Forelimb muscle (tissue), 1 donor: ENCODE data around the gene FPR1. TPM values are rescaled to one million over a fixed set of nuclear protein-coding genes. Genes with fewer than 3 reads are reported as not detected.
"Not testable (repeated sequence)": the region's sequence is repeated elsewhere in the genome, so short reads cannot be mapped to it uniquely, and the experiment has no call there.

Source experiments
- DNase-seq: peaks from one replicate; pipeline ENCODE4 v3.0.0-alpha.2; 2013; ENCODE audit warnings: low read depth
- polyA plus RNA-seq: library from polyadenylated mRNA; unstranded; fragments of 120-200 nt; gene quantifications from one replicate; pipeline ENCODE4 v1.2.1, GENCODE V29; 2013; ENCODE audit not compliant: insufficient read length

FPR1 gene
- polyA plus RNA-seq, 1 donor, result 1.1 TPM

DNA sequence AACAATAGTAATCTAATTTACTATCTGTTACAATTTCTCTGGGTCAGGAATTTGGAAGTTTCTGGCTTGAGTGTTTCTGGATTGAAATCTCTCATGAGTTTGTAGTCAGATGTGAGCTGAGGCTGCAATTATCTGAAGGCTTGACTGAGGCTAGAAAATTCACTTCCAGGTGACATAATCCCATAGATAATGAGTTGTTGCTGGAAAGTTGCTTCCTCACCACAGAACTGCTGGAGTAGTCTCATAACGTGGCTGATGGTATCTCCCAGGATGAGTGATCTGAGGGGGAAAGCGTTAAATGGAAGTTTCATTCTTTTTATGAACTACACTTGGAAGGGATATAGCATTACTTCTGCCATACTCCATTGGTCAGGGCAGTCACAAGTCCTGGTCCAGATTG is 28.0 kb upstream of the FPR1 start:
- no peak for DNase-seq

DNA sequence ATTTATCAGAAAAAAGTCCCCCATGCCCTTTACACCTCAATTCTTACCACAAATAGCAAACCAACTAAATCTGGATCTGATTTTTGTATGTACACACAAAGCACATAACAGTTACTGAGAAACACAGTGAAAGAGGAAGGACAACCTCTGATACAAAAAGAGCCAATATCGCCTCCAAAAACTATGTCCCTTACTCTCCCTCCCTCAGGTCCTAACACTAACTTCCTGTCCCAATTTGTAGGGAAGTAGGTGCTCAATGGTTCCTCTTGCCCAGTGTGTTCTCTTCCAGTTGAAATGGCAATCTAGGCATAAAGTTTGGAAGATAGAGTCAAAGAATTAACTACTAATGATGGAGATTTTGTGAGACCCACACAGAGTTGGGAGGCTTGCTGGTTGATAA is 27.5 kb upstream of the FPR1 start:
- no peak for DNase-seq

DNA sequence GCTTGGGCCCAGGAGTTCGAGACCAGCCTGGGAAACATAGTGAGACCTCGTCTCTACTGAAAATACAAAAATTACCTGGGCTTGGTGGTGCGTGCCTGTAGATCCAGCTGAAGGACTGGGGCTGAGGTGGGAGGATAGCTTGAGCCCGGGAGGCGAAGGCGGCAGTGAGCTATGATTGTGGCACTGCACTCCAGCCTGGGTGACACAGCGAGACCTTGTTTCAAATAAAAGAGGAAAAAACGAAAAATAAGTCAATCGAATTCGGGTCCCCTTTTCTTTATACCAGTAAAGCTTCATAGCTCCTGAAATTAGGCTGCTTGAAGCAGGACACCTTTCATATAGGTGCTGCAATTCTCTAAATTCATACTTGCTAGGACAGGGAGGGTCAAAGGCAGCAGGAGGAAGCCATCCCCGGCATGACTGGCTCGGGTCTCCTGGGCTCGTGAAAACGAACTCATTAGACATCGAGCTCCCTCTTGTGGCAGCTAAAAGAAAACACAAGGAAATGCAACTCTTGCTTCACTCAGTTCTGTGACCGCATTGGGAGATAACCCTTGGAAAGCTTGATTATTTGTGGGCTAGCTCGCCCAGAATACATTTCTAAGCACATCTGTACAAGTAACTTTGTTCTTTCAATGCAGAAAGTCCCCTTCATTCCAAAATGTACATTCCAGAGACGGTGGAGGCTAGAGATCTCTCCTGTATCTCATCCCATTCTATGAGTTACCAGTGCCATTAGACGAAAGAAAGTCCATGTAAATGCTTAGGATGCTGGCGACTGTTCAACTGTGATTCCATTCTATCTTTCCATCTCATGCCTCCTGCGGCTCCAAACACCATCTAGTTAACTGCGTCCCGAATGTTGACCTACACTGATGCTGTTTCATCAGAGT is 26.1 kb upstream of the FPR1 start:
- peak; percentile 70 for DNase-seq

DNA sequence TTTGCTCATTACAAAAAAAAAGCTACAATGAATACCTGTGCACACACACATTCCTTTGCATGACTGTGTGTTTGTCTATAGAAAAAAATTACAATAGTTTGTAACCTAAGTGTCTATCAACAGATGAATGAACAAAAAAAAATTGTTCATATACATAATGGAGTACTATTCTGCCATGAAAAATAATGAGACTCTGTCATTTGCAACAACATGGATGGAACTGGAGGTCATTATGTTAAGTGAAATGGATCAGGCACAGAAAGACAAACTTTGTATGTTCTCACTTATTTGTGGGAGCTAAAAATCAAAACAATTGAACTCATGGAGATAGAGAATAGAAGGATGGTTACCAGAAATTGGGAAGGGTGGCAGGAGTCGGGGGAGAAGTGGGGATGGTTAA is 24.9 kb upstream of the FPR1 start:
- not testable (repeated sequence) for DNase-seq

DNA sequence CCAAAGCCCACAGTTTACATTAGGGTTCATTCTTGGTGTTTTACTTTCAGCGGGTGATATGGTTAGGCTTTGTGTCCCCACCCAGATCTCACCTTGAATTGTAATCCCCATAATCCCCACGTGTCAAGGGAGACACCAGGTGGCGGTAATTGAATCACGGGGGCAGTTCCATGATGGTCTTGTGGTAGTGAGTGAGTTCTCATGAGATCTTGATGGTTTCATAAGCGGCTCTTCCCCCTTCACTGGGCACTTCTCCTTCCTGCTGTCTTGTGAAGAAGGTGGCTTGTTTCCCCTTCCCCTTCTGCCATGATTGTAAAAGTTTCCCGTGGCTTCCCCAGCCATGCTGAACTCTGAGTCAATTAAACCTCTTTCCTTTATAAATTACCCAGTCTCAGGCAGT is 21.3 kb upstream of the FPR1 start:
- no peak for DNase-seq

DNA sequence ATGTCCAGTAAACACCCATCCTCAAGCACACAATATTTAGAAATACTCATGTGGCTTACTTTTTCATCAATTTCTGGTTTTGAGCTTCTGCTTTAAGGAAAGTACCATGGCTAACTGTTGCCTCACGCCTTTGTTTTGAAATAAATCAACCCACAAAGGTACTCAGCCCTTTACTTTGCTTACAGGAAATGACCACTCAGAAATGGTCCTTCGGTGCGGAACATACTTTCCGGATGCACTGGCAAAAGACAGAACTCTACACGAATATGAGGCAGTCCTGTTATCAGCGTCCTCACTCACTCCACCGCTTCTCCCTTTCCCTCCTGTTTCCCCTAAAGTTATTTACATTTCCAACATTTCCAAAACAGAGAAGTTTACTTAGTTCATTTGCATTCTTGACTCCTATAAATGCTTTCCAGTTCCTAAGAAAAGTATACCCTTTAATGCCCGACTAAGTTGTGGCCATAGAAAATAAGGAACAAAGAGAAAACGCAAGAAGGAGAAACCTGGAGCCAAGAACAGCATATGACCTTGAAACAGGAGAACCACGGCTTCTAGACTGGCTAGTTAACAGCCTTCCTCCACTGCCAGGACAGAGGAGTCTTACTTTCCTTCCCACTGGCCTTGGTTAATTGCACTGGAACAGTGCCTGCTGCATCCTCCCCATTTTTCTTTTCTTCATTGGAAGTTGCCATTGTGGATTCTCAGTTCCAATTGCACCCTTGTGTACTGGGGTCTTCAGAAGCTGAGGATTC is 19.9 kb upstream of the FPR1 start:
- DNase-seq, result no peak

DNA sequence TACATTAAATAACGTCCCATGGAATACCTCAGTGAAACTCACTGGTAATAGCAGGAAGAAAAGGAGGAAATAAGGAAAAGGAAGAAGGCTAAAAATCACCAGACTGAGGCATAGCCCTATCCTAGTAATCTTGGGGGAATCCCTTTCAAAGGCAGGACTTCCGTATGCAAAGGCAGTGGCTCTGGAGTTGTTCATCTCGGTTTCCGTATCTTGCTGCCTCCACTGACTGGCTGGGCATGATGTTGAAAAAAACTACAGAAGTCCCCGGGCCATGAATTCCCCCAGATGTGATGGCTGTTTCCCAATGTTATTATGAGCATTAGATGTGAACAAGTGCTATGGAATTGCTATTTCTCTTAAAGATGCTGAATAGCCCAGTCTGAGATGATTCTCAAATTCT is 14.8 kb upstream of the FPR1 start:
- no peak for DNase-seq

DNA sequence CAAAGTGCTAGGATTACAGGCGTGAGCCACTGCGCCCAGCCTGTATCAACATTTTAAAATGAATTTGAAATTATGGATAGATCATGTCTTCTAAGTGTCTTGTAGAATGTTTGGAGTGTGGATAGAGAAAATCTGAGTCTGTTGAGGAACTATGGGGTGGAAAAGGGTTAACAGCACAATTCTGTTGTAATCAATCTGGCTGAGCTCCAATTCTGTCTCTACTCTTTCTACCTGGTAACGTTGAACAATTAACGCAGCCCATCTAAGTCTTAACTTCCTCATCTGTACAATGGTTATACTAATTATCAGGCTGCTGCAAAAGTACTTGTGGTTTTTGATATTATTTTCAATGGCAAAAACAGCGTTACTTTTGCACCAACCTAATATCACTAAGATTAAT is 13.4 kb upstream of the FPR1 start:
- DNase-seq, result no peak

DNA sequence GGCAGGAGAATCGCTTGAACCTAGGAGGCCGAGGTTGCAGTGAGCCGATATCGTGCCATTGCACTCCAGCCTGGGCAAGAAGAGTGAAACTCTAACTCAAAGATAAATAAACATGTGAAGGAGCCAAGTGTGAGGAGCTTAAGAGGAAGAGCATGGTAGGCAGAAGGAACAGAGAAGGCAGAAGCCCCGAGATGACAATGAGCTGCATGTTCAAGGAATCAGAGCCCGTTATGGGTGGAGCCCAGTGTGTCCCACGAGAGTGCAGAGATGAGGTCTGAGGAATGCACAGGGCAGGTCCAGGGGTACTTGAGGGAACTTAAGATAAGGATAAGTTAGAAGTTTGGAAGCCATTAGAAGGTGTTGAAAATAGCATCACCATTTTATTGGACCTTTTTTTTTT is 10.0 kb upstream of the FPR1 start:
- no peak for DNase-seq

DNA sequence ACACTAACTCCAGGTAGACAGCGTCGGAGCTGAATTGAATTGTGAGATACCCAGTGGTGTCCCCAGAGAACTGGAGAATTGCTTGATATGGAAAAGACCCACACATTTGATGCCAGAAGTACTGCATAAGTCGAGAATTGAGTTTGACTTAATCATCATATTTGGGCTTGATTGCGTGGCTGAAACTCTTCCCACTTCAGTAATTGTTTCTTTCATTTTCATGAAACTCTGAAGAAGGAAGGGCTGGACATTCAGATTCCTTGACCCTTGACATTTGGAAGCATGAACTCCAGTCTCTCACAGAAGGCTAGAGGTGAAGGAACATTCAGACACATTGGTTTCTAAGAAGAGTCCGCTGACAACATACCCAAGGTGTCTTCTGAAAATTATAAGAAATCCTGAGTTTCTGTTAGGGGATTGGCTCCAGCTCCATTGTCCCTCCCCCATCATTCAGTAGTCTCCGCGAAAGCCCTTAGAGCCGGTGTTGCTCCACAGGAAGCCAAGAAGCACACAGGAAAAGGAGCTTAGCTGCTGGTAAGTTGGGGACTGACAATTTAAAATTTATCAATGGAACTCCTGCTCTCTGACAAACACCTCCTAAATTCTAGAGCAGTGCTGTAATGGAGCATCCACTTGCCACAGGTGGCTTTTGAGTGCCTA is 9.1 kb upstream of the FPR1 start, which contains the start of gene FPR2:
Gene FPR2 (plus strand): TSS at position 484 of the 660 bp plus-strand sequence. CDS start 7,479 bp downstream, outside the sequence.
- no peak for DNase-seq

DNA sequence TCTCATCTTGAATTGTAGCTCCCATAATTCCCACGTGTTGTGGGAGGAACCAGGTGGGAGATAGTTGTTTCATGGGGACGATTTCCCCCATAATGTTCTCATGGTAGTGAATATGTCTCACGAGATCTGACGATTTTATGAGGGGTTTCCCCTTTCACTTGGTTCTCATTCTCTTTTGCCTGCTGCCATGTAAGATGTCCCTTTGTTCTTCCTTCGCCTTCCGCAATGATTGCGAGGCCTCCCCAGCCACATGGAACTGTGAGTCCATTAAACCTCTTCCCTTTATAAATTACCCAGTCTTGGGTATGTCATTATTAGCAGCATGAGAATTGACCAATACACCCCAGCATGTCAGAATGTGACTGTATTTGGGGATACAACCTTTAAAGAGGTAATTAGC is 3.9 kb upstream of the FPR1 start:
- DNase-seq, result no peak

DNA sequence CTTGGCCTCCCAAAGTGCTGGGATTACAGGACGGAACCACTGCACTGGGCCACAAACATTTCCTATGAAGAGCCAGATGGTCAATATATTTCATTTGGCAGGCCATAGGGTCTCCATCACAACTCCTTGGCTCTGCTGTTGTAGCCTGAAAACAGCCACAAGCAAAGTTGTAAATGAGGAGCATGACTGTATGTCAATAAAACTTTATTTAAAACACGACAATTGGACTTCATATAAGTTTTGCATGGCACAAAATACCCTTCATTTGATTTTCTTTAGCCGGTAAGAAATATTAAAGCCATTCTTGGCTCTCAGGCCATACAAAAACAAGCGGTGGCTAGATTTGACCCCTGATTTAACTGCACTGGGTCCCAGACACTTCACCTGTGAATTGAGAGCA is 3.1 kb upstream of the FPR1 start:
- DNase-seq, result no peak

DNA sequence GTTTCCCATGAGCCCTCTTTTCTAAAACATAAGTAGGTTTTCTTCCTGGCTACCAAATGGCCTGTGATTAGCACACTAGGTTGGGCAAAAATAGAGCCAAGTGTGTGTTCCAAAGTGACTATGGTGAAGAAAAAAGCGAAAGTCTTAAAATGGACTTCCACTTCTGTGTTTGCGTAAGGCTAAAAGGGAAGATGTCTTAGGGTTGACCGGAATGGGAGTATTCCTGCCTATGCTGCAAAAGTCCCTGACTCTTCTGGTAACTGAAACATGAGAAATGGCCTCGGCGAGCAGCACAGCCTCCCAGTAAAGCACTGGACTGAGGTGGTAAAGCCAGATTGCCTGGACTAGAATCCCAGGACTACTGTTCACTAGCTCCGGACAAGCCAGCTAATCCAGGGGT is 2.4 kb upstream of the FPR1 start:
- DNase-seq, result no peak

DNA sequence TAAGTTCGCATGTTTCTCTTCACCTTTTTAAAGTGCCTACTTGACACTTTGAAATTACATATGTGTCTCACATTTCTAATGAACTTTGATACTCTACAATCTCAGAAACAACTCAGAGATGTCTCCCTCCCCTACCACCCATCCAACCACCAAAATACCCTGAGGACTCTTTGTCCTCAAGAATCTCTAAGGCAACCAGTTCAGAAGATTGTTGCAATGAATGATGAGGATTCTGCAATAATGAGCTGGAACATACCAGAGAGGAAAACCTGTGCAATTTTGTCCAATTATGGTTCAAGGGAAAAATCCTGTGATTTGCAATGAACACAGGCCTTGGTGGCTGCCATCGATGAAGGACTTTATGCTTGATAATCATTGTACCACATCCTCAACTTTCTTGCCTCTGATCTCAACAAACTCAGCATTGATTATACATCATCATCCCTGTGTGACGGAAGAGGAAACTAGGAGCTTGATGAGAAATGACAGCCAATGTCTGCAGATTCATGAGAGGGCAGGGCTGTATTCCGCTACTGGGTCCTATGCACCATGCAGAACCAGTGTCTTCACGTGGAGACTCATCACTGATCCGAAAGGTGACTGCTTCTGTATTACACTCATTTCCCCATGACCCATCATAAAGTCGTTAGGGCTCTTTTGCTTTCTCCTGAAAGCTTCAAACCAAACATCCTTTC is 1.1 kb downstream of the FPR1 start:
- DNase-seq, result no peak

DNA sequence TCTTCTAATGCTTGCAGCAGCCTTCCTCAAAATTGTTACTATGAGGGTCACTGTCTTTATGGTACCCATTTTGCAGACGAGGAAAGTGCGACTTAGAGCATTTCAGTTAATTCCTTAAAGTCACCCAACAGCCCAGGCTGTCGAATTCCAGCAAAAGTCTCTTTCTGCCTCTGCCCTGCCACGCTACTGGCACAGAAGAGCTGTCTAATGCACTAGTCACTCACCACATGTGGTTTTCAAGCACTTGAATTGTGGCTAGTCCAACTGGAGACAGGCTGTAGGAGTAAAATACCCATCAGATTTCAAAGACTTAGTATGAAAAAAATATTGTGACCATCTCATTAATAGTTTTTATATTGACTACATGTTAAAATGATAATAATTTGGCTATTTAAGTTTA is 1.7 kb downstream of the FPR1 start:
- no peak for DNase-seq

DNA sequence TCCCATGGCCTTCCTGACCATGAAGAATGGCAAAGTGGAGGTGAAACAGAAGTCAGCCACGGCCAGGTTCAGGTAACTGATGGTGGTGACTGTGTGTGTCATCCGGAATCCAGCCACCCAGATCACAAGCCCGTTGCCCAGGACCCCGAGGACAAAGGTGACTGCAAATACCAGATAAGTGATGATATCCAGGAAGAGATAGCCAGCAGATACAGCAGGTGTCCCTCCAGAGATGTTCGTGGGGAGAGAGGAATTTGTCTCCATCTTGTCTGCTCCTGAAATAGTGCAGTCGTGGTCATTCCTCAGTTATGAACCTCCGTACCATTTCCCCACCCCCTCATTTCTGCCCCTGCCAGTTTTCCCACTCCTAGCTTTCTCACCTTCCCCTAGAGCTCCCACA is 4.9 kb downstream of the FPR1 start:
- DNase-seq, result no peak

DNA sequence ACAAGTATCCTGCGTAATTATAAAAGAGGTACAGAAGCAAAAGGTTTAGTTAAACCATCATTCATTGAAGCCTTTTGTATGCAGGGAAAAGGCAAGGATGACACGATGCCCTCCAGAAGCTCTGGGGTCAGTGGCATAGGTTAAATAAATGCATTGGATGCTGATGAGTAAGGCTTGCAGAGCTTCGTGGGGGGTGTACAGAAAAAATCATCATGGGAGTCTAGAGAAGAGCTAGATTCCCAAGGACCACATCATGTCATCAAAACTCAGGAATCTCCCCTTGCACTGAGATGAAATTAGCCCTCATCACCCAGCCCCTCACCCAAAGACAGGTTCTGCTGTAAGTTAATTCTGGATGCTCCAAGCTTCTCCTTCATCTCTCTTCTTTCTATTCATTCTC is 8.3 kb downstream of the FPR1 start:
- DNase-seq, result no peak

DNA sequence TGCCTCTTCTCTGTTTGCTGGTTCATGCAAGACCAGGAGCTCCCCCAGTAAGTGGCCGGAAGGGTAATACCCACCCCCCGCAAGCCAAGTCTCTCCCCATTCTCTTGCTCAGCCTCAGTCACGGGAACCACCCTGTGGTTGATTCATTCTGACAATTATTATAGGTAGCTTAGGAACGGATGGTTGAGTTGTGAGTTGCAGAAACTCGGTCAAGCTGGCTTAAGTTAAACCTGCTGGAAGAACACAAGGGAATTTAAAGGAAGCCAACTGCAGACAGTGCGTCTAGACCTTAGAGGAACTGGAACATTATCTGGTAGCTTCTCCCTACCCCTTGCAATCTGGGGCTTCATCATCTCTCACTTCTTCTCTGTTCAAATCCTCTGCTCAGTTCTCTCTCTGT is 8.9 kb downstream of the FPR1 start:
- DNase-seq, result no peak

DNA sequence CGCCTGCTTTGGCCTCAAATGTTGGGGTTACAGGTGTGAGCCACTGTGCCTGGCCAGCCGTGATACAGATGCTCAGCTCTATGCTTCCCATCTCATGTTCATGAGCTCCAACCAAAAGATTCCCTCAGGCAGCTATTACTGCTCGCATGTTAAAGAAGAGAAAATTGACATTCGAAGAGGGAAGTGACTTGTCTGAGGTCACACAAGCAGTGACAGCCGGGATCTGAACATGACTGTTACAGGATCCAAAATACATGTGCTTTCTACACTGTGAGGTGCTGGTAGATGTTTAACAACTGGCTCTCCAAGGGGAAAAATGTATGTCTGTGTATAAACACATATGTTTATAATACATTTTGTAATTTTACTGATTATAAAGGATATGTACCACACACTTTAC is 11.3 kb downstream of the FPR1 start:
- no peak for DNase-seq

DNA sequence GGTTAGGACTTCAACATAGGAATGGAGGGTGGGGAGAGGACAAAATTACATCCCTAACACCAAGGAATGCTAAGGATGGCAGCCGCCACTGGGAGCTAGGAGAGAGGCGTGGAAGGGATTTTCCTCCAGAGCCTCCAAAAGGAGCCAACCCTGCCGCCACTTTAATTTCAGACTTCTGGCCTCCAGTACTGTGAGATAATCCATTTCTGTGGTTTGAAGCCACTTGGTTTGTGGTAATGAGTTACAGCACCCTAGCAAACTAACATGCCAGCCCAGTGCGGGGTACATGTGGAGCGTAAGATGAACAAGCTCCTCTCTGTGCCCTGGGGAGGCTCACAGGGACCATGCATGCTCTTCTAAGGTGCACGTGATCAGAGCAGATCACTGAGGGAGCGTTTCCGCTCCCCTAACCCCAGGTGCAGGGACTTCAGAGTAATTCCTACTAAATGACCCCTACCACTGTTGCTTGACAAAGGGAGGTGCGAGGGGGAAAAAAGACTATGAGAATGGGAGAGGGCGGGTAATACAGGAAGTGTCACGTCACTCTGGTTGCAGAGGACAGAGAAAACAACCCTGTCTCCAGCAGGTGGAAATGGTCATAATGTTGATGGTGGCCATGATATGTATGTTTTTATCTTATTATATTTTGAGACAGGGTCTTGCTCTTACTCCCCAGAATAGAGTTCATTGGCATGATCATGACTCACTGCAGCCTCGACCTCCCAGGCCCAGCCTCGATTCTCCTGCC is 12.0 kb downstream of the FPR1 start:
- no peak for DNase-seq

DNA sequence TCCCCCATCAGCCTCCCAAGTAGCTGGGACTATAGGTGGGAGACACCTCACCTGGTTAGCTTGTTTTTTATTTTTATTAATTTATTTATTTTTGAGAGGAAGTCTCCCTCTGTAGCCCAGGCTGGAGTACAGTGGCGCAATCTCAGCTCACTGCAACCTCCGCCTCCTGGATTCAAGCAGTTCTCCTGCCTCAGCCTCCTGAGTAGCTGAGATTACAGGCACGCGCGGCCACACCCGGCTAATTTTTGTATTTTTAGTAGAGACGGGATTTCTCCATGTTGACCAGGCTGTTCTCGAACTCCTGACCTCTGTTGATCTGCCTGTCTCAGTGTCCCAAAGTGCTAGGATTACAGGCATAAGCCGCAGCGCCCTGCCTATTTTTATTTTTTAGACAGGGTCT is 13.2 kb downstream of the FPR1 start:
- DNase-seq, result not testable (repeated sequence)
